Trophoblast cell (in vitro differentiated cells and primary cell): ENCODE data around the gene DTNBP1.

Experiments
- DNase-seq, 2 donors: peaks; one replicate each; pipeline ENCODE4 v3.0.0-alpha.2; 2016
- H2AFZ ChIP-seq: 2 replicates; pipeline ENCODE4 v1.6.1; 2013; ENCODE audit warnings: low read length, moderate library complexity, mild to moderate bottlenecking; ENCODE audit not compliant: insufficient read depth, poor library complexity
- H2AK5ac ChIP-seq: 2 replicates; pipeline ENCODE4 v1.6.1; 2013; ENCODE audit warnings: mild to moderate bottlenecking, low read length
- H2BK120ac ChIP-seq: 2 replicates; pipeline ENCODE4 v1.6.1; 2013; ENCODE audit warnings: low read length, mild to moderate bottlenecking, moderate library complexity; ENCODE audit not compliant: insufficient read depth, poor library complexity
- H2BK12ac ChIP-seq: 2 replicates; pipeline ENCODE4 v1.6.1; 2013; ENCODE audit warnings: mild to moderate bottlenecking, low read length, moderate library complexity
- H2BK5ac ChIP-seq: 2 replicates; pipeline ENCODE4 v1.6.1; 2013; ENCODE audit warnings: low read length, low read depth, moderate library complexity, mild to moderate bottlenecking; ENCODE audit not compliant: poor library complexity
- H3K14ac ChIP-seq: 2 replicates; pipeline ENCODE4 v1.6.1; 2013; ENCODE audit warnings: mild to moderate bottlenecking, low read length
- H3K18ac ChIP-seq: 2 replicates; pipeline ENCODE4 v1.6.1; 2013; ENCODE audit warnings: mild to moderate bottlenecking, low read length
- H3K23ac ChIP-seq: 2 replicates; pipeline ENCODE4 v1.6.1; 2013; ENCODE audit warnings: low read length
- H3K27ac ChIP-seq: 2 replicates; pipeline ENCODE4 v1.5.1; 2013; ENCODE audit warnings: low read depth, mild to moderate bottlenecking, inconsistent platforms, low read length, moderate library complexity
- H3K27me3 ChIP-seq: 2 replicates; pipeline ENCODE4 v1.6.1; 2013; ENCODE audit warnings: inconsistent platforms, mild to moderate bottlenecking, low read length, moderate library complexity; ENCODE audit not compliant: insufficient read depth
- H3K36me3 ChIP-seq, 2 experiments: 1 replicate in 1 of 2; 2 replicates in 1 of 2; pipeline ENCODE4 v1.6.1; 2013; ENCODE audit warnings: low read length in 2 of 2, mild to moderate bottlenecking in 2 of 2, moderate library complexity in 1 of 2; ENCODE audit not compliant: insufficient read depth in 2 of 2, control insufficient read depth in 1 of 2
- H3K4ac ChIP-seq: 2 replicates; pipeline ENCODE4 v1.6.1; 2013; ENCODE audit warnings: low read depth, mild to moderate bottlenecking, low read length, moderate library complexity
- H3K4me1 ChIP-seq, 2 experiments: 1 replicate in 1 of 2; 2 replicates in 1 of 2; pipeline ENCODE4 v1.6.1; 2013; ENCODE audit warnings: low read length in 2 of 2, mild to moderate bottlenecking in 2 of 2, moderate library complexity in 1 of 2; ENCODE audit not compliant: insufficient read depth in 2 of 2, control insufficient read depth in 1 of 2
- H3K4me2 ChIP-seq: 2 replicates; pipeline ENCODE4 v1.6.1; 2013; ENCODE audit warnings: inconsistent platforms, mild to moderate bottlenecking, low read length, moderate library complexity
- H3K4me3 ChIP-seq: 2 replicates; pipeline ENCODE4 v1.5.1; 2013; ENCODE audit warnings: mild to moderate bottlenecking, low read depth, low read length, inconsistent platforms
- H3K79me1 ChIP-seq: one replicate; pipeline ENCODE4 v1.6.1; 2013; ENCODE audit warnings: low read length
- H3K79me2 ChIP-seq: 2 replicates; pipeline ENCODE4 v1.6.1; 2013; ENCODE audit warnings: low read length, mild to moderate bottlenecking; ENCODE audit not compliant: control insufficient read depth, insufficient read depth, poor library complexity
- H3K9ac ChIP-seq: 2 replicates; pipeline ENCODE4 v1.6.1; 2013; ENCODE audit warnings: mild to moderate bottlenecking, low read length
- H3K9me3 ChIP-seq: 2 replicates; pipeline ENCODE4 v1.6.1; 2013; ENCODE audit warnings: low read depth, mild to moderate bottlenecking, control low read depth, inconsistent platforms, low read length; ENCODE audit not compliant: insufficient read depth
- H4K12ac ChIP-seq: 2 replicates; pipeline ENCODE4 v1.6.1; 2013; ENCODE audit warnings: low read depth, mild to moderate bottlenecking, low read length, moderate library complexity
- H4K8ac ChIP-seq: 2 replicates; pipeline ENCODE4 v1.6.1; 2013; ENCODE audit warnings: low read depth, mild to moderate bottlenecking, low read length, moderate library complexity
- H4K91ac ChIP-seq: one replicate; pipeline ENCODE4 v1.6.1; 2013; ENCODE audit warnings: low read depth, mild to moderate bottlenecking, low read length, moderate library complexity
- WGBS: extraction: QIAGEN DNeasy Blood & Tissue Kit; methylation state at CpG from one replicate; pipeline ENCODE4 v1.1.7; 2013; ENCODE audit warnings: missing lambda C conversion rate; ENCODE audit not compliant: insufficient read length, insufficient coverage; ENCODE audit errors: extremely low coverage; 5-methylcytosine and 5-hydroxymethylcytosine counted together

DTNBP1 gene

DNA sequence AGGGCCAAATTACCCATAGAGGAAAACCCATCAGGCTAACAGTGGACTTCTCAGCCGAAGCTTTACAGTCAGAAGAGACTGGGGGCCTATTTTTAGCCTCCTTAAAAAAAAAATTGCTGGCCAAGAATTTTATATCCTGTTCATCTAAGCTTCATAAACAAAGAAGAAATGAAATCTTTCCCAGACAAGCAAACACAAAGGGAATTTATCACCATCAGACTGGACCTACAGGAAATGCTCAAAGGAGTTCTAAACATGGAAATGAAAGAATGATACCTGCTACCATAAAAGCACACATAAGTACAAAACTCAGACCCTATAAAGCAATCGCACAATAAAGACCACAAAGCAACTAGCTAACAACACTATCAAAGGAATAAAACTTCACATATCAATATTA is 19.3 kb downstream of the DTNBP1 start:
- no peaks in the 10 kb centered on the region for H3K79me2 ChIP-seq
- no peak overlapping the region for H3K4ac ChIP-seq
- no peaks in the 10 kb centered on the region for H3K27me3 ChIP-seq
- DNase-seq = no peak
- H3K23ac ChIP-seq = no peak overlapping the region
- H2BK120ac ChIP-seq = no peak overlapping the region
- H3K18ac ChIP-seq = no peak overlapping the region
- no peak overlapping the region for H3K27ac ChIP-seq
- H3K9ac ChIP-seq = no peak overlapping the region
- H4K8ac ChIP-seq = no peak overlapping the region
- no peak overlapping the region for H2AK5ac ChIP-seq
- no peaks in the 10 kb centered on the region for H3K9me3 ChIP-seq
- no peak overlapping the region for H3K14ac ChIP-seq
- H3K4me3 ChIP-seq = no peak overlapping the region
- no peak overlapping the region for H2BK12ac ChIP-seq
- no peaks in the 10 kb centered on the region for H3K79me1 ChIP-seq
- no peak overlapping the region for H2BK5ac ChIP-seq
- no peaks in the 10 kb centered on the region for H3K4me1 ChIP-seq
- H3K36me3 ChIP-seq = peaks cover 0 to 5% of the 10 kb centered on the region in 2 experiments
- no peak overlapping the region for H3K4me2 ChIP-seq
- no CpG with 5 or more reads among the region's 2 CpGs for WGBS
- no peak overlapping the region for H4K12ac ChIP-seq
- H4K91ac ChIP-seq = no peak overlapping the region
- no peak overlapping the region for H2AFZ ChIP-seq

DNA sequence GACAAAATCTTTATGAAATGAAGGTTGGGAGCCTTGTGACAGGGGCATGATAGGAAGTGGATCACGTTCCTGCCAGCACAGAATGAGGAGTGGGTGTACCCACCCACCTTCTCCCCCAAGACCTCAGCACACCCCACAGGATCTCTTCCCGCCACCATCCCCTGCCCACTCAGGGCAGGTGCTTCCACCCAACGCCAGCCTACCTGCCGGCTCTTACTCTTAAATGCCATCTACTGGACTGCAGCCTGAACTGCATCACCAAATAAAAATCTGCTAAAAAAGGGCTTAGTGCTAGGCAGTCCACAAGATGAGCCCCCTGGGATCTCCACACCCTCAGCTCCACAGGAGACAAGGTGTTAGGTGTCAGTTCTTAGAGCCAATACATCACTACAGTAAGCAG is 20.6 kb downstream of the DTNBP1 start:
- H3K18ac ChIP-seq = no peak overlapping the region
- H3K4me2 ChIP-seq = no peak overlapping the region
- no CpG with 5 or more reads among the region's 4 CpGs for WGBS
- peaks cover 0 to 5% of the 10 kb centered on the region in 2 experiments for H3K36me3 ChIP-seq
- H2BK120ac ChIP-seq = no peak overlapping the region
- no peak overlapping the region for H4K8ac ChIP-seq
- H2BK5ac ChIP-seq = no peak overlapping the region
- no peak overlapping the region for H2AFZ ChIP-seq
- H3K4me3 ChIP-seq = no peak overlapping the region
- no peaks in the 10 kb centered on the region for H3K79me2 ChIP-seq
- no peak overlapping the region for H4K12ac ChIP-seq
- H3K27ac ChIP-seq = no peak overlapping the region
- H3K9ac ChIP-seq = no peak overlapping the region
- DNase-seq = peak in 1 of 2 donors; percentile 41
- no peaks in the 10 kb centered on the region for H3K9me3 ChIP-seq
- H3K14ac ChIP-seq = no peak overlapping the region
- no peak overlapping the region for H2AK5ac ChIP-seq
- H3K79me1 ChIP-seq = no peaks in the 10 kb centered on the region
- H4K91ac ChIP-seq = no peak overlapping the region
- H3K27me3 ChIP-seq = no peaks in the 10 kb centered on the region
- no peak overlapping the region for H3K4ac ChIP-seq
- no peak overlapping the region for H3K23ac ChIP-seq
- H3K4me1 ChIP-seq = no peaks in the 10 kb centered on the region
- H2BK12ac ChIP-seq = no peak overlapping the region

DNA sequence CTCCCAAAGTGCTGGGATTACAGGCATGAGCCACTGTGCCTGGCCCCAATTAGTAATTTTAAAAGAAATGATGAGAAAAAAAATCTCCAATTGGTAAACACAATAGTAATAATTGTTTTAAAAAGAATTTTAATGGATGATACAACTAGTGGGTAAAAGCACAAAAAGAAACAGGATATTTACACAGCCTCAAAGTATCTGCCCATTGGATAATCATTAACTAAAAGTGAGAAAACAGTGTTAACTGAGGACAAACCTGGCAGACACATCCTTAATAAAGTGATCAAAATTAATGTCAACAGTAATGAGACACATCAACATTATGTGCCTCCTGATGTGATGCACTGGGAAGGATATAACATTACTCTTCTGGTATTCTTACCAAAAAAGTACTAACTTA is 24.5 kb downstream of the DTNBP1 start:
- Histone ChIP-seq H4K91ac (no peak overlapping the region), H4K12ac (no peak overlapping the region)

DNA sequence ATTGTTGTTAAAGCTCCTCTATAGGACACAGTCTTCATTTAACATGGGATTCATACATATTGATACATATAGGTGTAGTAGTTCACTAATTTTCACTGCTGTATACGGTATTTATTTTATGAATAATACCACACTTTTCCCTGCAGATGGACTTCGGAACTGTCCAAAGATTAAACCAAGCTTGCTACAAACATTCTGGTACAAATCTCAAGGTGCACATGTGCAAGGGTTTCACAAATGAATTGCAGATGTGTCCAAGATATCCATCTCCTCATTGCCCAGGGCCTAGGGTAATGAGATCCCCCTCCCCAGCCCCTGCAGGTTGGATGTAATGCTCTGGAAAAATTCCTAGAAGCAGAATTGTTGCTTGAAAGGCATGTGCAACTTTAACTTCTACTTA is 31.4 kb downstream of the DTNBP1 start:
- H2BK12ac ChIP-seq = no peak overlapping the region
- H3K18ac ChIP-seq = no peak overlapping the region
- no peak overlapping the region for H2AFZ ChIP-seq
- no peak overlapping the region for H3K14ac ChIP-seq
- WGBS = no CpG with 5 or more reads among the region's 2 CpGs
- no peaks in the 10 kb centered on the region for H3K27me3 ChIP-seq
- no peaks in the 10 kb centered on the region for H3K79me1 ChIP-seq
- no peaks in the 10 kb centered on the region for H3K4me1 ChIP-seq
- no peak overlapping the region for H4K12ac ChIP-seq
- no peak overlapping the region for H2BK5ac ChIP-seq
- no peak overlapping the region for H3K27ac ChIP-seq
- H2AK5ac ChIP-seq = no peak overlapping the region
- no peak overlapping the region for H3K23ac ChIP-seq
- H3K4me2 ChIP-seq = no peak overlapping the region
- no peak overlapping the region for H2BK120ac ChIP-seq
- no peak overlapping the region for H3K4ac ChIP-seq
- H3K79me2 ChIP-seq = no peaks in the 10 kb centered on the region
- H3K9ac ChIP-seq = no peak overlapping the region
- H4K91ac ChIP-seq = no peak overlapping the region
- no peak overlapping the region for H4K8ac ChIP-seq
- no peaks in the 10 kb centered on the region for H3K9me3 ChIP-seq
- DNase-seq = no peak
- peaks cover 1 to 3% of the 10 kb centered on the region in 2 experiments for H3K36me3 ChIP-seq
- H3K4me3 ChIP-seq = no peak overlapping the region

More for the DNA sequence above, 24.5 kb downstream of the DTNBP1 start:
- Histone ChIP-seq H3K4me3 (no peak overlapping the region), H3K36me3 (peaks cover 0 to 5% of the 10 kb centered on the region in 2 experiments), H3K9me3 (no peaks in the 10 kb centered on the region), H4K8ac (no peak overlapping the region), H3K4ac (no peak overlapping the region), H2AK5ac (no peak overlapping the region), H3K79me2 (no peaks in the 10 kb centered on the region), H2BK5ac (no peak overlapping the region), H3K27ac (no peak overlapping the region), H2AFZ (no peak overlapping the region), H3K27me3 (no peaks in the 10 kb centered on the region), H3K79me1 (no peaks in the 10 kb centered on the region), H3K18ac (no peak overlapping the region), H3K9ac (no peak overlapping the region), H3K14ac (no peak overlapping the region), H3K23ac (no peak overlapping the region), H3K4me2 (no peak overlapping the region), H2BK120ac (no peak overlapping the region), H2BK12ac (no peak overlapping the region), H3K4me1 (no peaks in the 10 kb centered on the region)
- no peak for DNase-seq
